ENCODE measurements around the gene TLCD2. TPM values are rescaled to one million over a fixed set of nuclear protein-coding genes. Genes with fewer than 3 reads are reported as not detected.

The TLCD2 gene
- total RNA-seq, 1 experiment from 2014 or later: 1.5 TPM

GRCh38 chr17:1726626-1727257 is 16.6 kb upstream of the TLCD2 start:
- no peak overlapping the region for H2BK15ac ChIP-seq (ENCODE audit: low read depth, low read length)
- Mint-ChIP-seq H3K4me1 (peaks cover 2 to 4% of the 10 kb centered on the region in 2 experiments; a peak in 1 of 4 replicates), H3K9me3 (no peaks in the 10 kb centered on the region; a peak in 1 of 5 replicates), H3K27me3 (ENCODE audit: low read depth) (peaks cover 2% of the 10 kb centered on the region; the same call in 1 of the 2 replicates), H3K4me3 (no peak overlapping the region), H3K27ac (no peak overlapping the region; a peak in 1 of 7 replicates), H3K36me3 (ENCODE audit: insufficient read depth in 1 of 3, low read depth in 3 of 3) (peaks cover 0 to 9% (median 0%) of the 10 kb centered on the region in 3 experiments; a peak in 4 of 7 replicates)
- no peak overlapping the region for H3K4ac ChIP-seq (ENCODE audit: low read depth, low read length)
- H3K14ac ChIP-seq (ENCODE audit: insufficient read depth, low read length): no peak overlapping the region
- no peak overlapping the region for H2BK12ac ChIP-seq (ENCODE audit: insufficient read length, low read depth, low read length)
- H4K20me1 ChIP-seq (ENCODE audit: control insufficient read depth, insufficient read depth, insufficient read length): no peaks in the 10 kb centered on the region
- H2BK5ac ChIP-seq (ENCODE audit: insufficient read length, low read length): no peak overlapping the region
- no peak overlapping the region for H2BK20ac ChIP-seq (ENCODE audit: low read depth, low read length, poor library complexity, severe bottlenecking)
- no peak overlapping the region for H4K91ac ChIP-seq (ENCODE audit: insufficient read length, low read depth, low read length)
- no peak overlapping the region for H3K4me2 ChIP-seq (ENCODE audit: insufficient read depth, insufficient read length, low read length)
- no peak for DNase-seq
- H3K27me3 ChIP-seq (ENCODE audit: insufficient read depth, low read length): no peaks in the 10 kb centered on the region
- no peak overlapping the region for H4K5ac ChIP-seq (ENCODE audit: insufficient read length, low read depth, low read length)
- H3K4me1 ChIP-seq (ENCODE audit: insufficient read depth, low read length): no peaks in the 10 kb centered on the region
- H3K9ac ChIP-seq (ENCODE audit: extremely low read depth, insufficient read length, low read length): no peak overlapping the region
- H3T11ph ChIP-seq (ENCODE audit: low read length): no peak overlapping the region
- H3K56ac ChIP-seq (ENCODE audit: insufficient read length, low read depth, low read length): no peak overlapping the region
- WGBS (ENCODE audit: extremely low coverage, insufficient read length, low lambda C conversion rate): no CpG with 5 or more reads among the region's 18 CpGs
- H2AFZ ChIP-seq (ENCODE audit: low read length): no peak overlapping the region
- no peak overlapping the region for H4K8ac ChIP-seq (replicated peaks; ENCODE audit: insufficient read length, low read depth, low read length)
- H3K9me3 ChIP-seq (ENCODE audit: control insufficient read depth, low read depth, low read length): no peaks in the 10 kb centered on the region
- TF ChIP-seq CTCF (conservative IDR thresholded peaks at IDR 0.05): no peak
- H3K23me2 ChIP-seq (ENCODE audit: insufficient read length, low read depth, low read length, poor library complexity, severe bottlenecking): peaks cover 4% of the 10 kb centered on the region
- no peak overlapping the region for H3K27ac ChIP-seq (ENCODE audit: insufficient read length, low read depth, low read length)
- H3K18ac ChIP-seq (ENCODE audit: insufficient read length, low read depth, low read length): no peak overlapping the region
- H3K79me1 ChIP-seq (ENCODE audit: insufficient read depth, low read depth, low read length, poor library complexity, severe bottlenecking): no peaks in the 10 kb centered on the region
- no peaks in the 10 kb centered on the region for H3K79me2 ChIP-seq (ENCODE audit: insufficient read depth, low read length)
- H2AK5ac ChIP-seq (ENCODE audit: insufficient read length, low read length): no peak overlapping the region
- no peak overlapping the region for H2BK120ac ChIP-seq (ENCODE audit: low read depth, low read length, poor library complexity, severe bottlenecking)
- no peak overlapping the region for H3K23ac ChIP-seq (ENCODE audit: insufficient read length, low read depth, low read length)

All from H9 (cell line).